Nephron (organoid): ENCODE results near the gene APOBEC2.

ENCODE experiments used
- H3K27ac Mint-ChIP-seq, 3 experiments: 2 replicates each; pipeline ENCODE4 v1.8.0; 2020; ENCODE audit warnings: mixed read lengths in 3 of 3, mild to moderate bottlenecking in 2 of 3, moderate library complexity in 1 of 3
- H3K27me3 Mint-ChIP-seq: 2 replicates; pipeline ENCODE4 v1.8.0; 2021; ENCODE audit warnings: low read depth, mild to moderate bottlenecking, moderate library complexity, mixed read lengths
- H3K36me3 Mint-ChIP-seq: 2 replicates; pipeline ENCODE4 v1.8.0; 2020; ENCODE audit warnings: low read depth, mixed read lengths
- H3K4me1 Mint-ChIP-seq: 2 replicates; pipeline ENCODE4 v1.8.0; 2020; ENCODE audit warnings: mixed read lengths
- H3K4me3 Mint-ChIP-seq, 3 experiments: 2 replicates each; pipeline ENCODE4 v1.8.0; 2020; ENCODE audit warnings: mild to moderate bottlenecking in 3 of 3, mixed read lengths in 3 of 3, moderate library complexity in 2 of 3
- H3K9me3 Mint-ChIP-seq: 2 replicates; pipeline ENCODE4 v1.8.0; 2020; ENCODE audit warnings: mixed read lengths
- TF ChIP-seq, protein P1 (sequence below), 3 experiments: fragments of 200-600 bp; sonication (generic); IDR thresholded peaks; one replicate each; pipeline ENCODE4 v1.5.0; 2021; ENCODE audit warnings: antibody characterized with exemption in 3 of 3; ENCODE audit not compliant: unreplicated experiment in 3 of 3

The APOBEC2 gene

DNA sequence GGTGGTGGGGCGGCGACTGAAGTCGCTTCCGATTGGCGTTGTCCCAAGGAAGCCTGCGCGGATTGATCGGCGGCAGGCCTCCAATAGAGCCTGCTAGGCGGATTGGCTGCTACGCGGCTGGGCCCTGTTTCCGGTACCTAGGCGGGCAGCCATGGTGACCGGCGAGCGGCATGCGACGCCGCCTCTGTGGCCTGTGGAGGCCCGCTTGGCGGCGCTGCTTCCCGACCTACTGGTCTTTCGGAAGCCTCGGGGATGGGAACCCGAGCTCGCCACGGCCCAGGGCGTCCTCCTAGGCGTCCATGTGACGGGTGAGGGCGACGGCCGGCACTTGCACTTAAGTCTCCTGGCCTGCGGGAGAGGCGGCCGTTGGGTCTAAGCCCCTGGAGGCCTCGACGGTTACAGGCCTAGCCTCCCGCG, 47.9 kb downstream of the APOBEC2 start:
- Mint-ChIP-seq H3K36me3 (peaks cover 56% of the 10 kb centered on the region), H3K27me3 (no peaks in the 10 kb centered on the region)

DNA sequence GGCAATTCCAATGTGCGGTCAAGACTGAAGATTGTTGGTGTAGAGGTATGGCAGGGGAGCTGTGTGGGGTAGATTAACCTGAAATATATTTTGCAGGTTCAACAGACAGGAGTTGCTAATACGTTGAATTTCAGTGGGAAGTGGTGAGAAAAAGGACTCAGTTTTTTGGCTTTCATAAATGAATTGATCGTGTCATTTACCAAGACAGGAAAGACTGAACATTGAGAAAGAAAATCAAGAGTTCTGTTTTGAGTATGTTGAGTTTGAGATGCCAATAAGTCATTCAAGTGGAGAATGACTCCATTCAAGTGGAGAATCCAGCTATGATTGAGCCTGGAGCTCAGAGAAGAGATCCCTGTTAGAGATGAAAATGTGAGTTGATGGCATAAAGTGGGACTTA, 50.8 kb downstream of the APOBEC2 start:
- Mint-ChIP-seq H3K9me3 (no peaks in the 10 kb centered on the region), H3K36me3 (peaks cover 27% of the 10 kb centered on the region), H3K27me3 (no peaks in the 10 kb centered on the region), H3K4me3 (no peak overlapping the region), H3K4me1 (no peaks in the 10 kb centered on the region), H3K27ac (no peak overlapping the region)
- TF ChIP-seq, protein P1, sequence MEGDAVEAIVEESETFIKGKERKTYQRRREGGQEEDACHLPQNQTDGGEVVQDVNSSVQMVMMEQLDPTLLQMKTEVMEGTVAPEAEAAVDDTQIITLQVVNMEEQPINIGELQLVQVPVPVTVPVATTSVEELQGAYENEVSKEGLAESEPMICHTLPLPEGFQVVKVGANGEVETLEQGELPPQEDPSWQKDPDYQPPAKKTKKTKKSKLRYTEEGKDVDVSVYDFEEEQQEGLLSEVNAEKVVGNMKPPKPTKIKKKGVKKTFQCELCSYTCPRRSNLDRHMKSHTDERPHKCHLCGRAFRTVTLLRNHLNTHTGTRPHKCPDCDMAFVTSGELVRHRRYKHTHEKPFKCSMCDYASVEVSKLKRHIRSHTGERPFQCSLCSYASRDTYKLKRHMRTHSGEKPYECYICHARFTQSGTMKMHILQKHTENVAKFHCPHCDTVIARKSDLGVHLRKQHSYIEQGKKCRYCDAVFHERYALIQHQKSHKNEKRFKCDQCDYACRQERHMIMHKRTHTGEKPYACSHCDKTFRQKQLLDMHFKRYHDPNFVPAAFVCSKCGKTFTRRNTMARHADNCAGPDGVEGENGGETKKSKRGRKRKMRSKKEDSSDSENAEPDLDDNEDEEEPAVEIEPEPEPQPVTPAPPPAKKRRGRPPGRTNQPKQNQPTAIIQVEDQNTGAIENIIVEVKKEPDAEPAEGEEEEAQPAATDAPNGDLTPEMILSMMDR (IDR thresholded peaks at IDR 0.05; ENCODE audit: unreplicated experiment in 3 of 3): no peak

More for the DNA sequence above, 47.9 kb downstream of the APOBEC2 start:
- no peaks in the 10 kb centered on the region for H3K4me1 Mint-ChIP-seq
- TF ChIP-seq, protein P1 (IDR thresholded peaks at IDR 0.05; ENCODE audit: unreplicated experiment in 3 of 3): no peak
- no peak overlapping the region for H3K27ac Mint-ChIP-seq
- H3K9me3 Mint-ChIP-seq: no peaks in the 10 kb centered on the region
- H3K4me3 Mint-ChIP-seq: no peak overlapping the region

GRCh38 chr6:41111017-41111416, 58.0 kb downstream of the APOBEC2 start:
- H3K4me3 Mint-ChIP-seq: no peak overlapping the region
- no peaks in the 10 kb centered on the region for H3K27me3 Mint-ChIP-seq
- H3K27ac Mint-ChIP-seq: no peak overlapping the region
- H3K36me3 Mint-ChIP-seq: no peaks in the 10 kb centered on the region
- H3K4me1 Mint-ChIP-seq: no peaks in the 10 kb centered on the region
- TF ChIP-seq, protein P1 (IDR thresholded peaks at IDR 0.05; ENCODE audit: unreplicated experiment in 3 of 3): no peak
- no peaks in the 10 kb centered on the region for H3K9me3 Mint-ChIP-seq
